Loucy (cell line): Measurements from ENCODE around the gene MYH13.

Source experiments
- EZH2phosphoT487 ChIP-seq: fragments of 200-600 bp; IDR thresholded peaks from 2 replicates; pipeline ENCODE4 v1.6.1; 2018; ENCODE audit warnings: antibody characterized with exemption, mild to moderate bottlenecking, moderate library complexity, borderline replicate concordance
- TF ChIP-seq, protein P1 (sequence below): fragments of 200-600 bp; sonication (generic); conservative IDR thresholded peaks from 2 replicates; pipeline ENCODE4 v1.5.1; 2014; ENCODE audit warnings: mild to moderate bottlenecking, antibody characterized with exemption, low read length

GRCh38 chr17:10354651-10355050, 18.2 kb downstream of the MYH13 start:
- TF ChIP-seq, protein P1, sequence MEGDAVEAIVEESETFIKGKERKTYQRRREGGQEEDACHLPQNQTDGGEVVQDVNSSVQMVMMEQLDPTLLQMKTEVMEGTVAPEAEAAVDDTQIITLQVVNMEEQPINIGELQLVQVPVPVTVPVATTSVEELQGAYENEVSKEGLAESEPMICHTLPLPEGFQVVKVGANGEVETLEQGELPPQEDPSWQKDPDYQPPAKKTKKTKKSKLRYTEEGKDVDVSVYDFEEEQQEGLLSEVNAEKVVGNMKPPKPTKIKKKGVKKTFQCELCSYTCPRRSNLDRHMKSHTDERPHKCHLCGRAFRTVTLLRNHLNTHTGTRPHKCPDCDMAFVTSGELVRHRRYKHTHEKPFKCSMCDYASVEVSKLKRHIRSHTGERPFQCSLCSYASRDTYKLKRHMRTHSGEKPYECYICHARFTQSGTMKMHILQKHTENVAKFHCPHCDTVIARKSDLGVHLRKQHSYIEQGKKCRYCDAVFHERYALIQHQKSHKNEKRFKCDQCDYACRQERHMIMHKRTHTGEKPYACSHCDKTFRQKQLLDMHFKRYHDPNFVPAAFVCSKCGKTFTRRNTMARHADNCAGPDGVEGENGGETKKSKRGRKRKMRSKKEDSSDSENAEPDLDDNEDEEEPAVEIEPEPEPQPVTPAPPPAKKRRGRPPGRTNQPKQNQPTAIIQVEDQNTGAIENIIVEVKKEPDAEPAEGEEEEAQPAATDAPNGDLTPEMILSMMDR, result no peak
- TF ChIP-seq EZH2phosphoT487, result no peak
